Hematopoietic multipotent progenitor cell treated with erythropoietin and hydrocortisone succinate and interleukin-3 and kit ligand, for 8 days (in vitro differentiated cells): Measurements from ENCODE around the gene MRPL2.
"Not testable (repeated sequence)": the region's sequence is repeated elsewhere in the genome, so short reads cannot be mapped to it uniquely, and the experiment has no call there.

Experiments
- DNase-seq: peaks from one replicate; pipeline ENCODE4 v3.0.0-alpha.2; 2015

MRPL2 gene

DNA sequence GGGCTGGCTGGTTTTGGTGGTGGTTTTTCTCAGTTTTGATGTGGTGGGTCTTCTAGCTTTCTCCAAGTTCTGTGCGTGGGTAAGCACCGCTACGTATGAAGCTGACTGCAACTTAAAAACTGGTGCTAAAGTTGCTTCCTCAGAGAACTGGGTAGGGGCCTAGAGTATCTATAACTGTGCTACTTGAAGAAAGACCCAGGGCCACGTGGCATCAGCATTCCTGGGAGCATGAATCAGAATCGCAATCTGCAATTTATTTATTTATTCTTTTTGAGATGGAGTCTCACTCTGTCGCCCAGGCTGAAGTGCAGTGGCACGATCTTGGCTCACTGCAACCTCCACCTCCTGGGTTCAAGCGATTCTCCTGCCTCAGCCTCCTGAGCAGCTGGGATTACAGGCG is 22.7 kb upstream of the MRPL2 start:
- DNase-seq: not testable (repeated sequence)

GRCh38 chr6:43081043-43081442 is 21.8 kb upstream of the MRPL2 start:
- no peak for DNase-seq

- no peak for DNase-seq
Observed at GRCh38 chr6:43078691-43079090, 19.5 kb upstream of the MRPL2 start.

- DNase-seq: no peak
Observed at GRCh38 chr6:43077981-43078511, 18.8 kb upstream of the MRPL2 start.

- DNase-seq: no peak
Observed at GRCh38 chr6:43077333-43077809, 18.1 kb upstream of the MRPL2 start.

GRCh38 chr6:43076464-43077332 is 17.5 kb upstream of the MRPL2 start:
- no peak for DNase-seq

- no peak for DNase-seq
Observed at GRCh38 chr6:43075670-43076463, 16.6 kb upstream of the MRPL2 start, which contains the start of gene PTK7. TSS of gene PTK7 (plus strand) at chr6:43076314. CDS start at chr6:43076489, 175 bp downstream.

GRCh38 chr6:43074847-43075669 is 15.8 kb upstream of the MRPL2 start:
- no peak for DNase-seq

- DNase-seq: peak; percentile 61
Observed at GRCh38 chr6:43070028-43070632, 10.9 kb upstream of the MRPL2 start.

DNA sequence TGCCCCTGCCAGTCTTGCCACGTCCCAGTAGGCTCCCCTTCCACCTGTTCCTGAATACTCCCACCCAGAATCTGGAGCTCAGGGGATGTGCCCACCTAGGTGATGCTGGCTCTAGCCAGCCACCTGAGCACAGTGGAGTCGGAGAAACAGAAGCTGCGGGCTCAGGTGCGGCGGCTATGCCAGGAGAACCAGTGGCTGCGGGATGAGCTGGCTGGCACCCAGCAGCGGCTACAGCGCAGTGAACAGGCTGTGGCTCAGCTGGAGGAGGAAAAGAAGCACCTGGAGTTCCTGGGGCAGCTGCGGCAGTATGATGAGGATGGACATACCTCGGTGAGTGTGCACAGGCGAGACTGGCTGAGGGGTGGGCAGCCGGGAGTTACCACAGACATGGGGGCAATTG is 3.6 kb upstream of the MRPL2 start:
- DNase-seq: no peak

DNA sequence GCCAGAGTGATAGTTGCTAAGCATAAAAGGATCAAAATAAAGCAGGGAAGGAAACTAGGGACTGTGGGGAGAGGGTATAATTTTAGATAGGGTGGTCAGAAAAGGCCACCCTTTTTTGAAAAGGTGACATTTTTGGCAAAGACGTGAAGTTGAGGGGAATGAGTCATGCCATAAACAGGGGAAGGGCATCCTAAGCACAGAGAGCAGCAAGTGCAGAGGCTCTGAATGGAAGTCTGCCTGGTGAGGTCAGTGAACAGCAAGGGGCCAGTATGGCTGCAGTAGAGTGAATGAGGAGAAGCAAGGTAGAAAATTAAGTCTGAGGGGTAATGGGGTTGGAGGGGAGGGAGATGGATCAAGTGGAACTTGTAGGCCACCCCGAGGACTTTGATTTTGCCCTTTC is 2.6 kb upstream of the MRPL2 start:
- no peak for DNase-seq

DNA sequence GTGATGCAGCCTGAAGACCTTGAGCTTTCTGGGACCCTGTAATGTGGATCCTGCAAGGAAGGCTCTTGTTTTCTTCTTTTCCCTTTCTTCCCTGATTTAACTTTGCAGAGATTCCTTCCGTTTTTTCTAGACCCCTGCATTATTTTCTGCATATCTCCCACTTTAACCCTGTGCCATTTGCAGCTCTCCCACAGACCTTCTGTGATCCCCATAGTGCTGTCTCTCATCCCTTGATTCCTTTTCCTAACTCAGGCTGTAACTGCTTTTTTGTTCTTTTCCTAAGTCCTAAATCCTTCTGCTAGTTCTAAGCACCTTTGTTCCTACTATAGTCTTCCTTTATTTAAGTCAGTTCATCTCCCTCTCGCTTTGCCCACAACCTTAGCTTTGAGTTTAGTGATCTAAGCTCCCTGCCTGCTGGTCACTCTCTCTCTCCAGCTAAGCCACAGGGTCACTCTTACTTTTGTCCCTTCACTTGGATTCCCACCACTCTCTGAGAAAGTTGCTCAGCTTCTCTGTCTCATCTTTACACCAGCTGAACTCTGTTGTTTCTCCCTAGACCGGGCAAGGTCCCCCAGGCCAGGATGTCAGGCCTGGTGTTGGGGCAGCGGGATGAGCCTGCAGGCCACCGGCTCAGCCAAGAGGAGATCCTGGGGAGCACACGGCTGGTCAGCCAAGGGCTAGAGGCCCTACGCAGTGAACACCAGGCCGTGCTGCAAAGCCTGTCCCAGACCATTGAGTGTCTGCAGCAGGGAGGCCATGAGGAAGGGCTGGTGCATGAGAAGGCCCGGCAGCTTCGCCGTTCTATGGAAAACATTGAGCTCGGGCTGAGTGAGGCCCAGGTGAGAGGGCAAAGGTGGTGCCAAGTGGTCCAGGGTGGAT is 1.8 kb upstream of the MRPL2 start:
- no peak for DNase-seq

GRCh38 chr6:43060034-43060754 is 960 bp upstream of the MRPL2 start:
- DNase-seq: no peak

- DNase-seq: peak; percentile 61
Observed at GRCh38 chr6:43058531-43058930, 703 bp downstream of the MRPL2 start.

- no peak for DNase-seq
Observed at GRCh38 chr6:43055966-43056365, 3.3 kb downstream of the MRPL2 start.

- no peak for DNase-seq
Observed at GRCh38 chr6:43054206-43054943, 4.9 kb downstream of the MRPL2 start.

GRCh38 chr6:43053545-43054205 is 5.6 kb downstream of the MRPL2 start, which contains the start of gene CUL7:
TSS of gene CUL7 (minus strand) at chr6:43053851. CDS start at chr6:43052788, 1,063 bp downstream.
- DNase-seq: peak; percentile 95

DNA sequence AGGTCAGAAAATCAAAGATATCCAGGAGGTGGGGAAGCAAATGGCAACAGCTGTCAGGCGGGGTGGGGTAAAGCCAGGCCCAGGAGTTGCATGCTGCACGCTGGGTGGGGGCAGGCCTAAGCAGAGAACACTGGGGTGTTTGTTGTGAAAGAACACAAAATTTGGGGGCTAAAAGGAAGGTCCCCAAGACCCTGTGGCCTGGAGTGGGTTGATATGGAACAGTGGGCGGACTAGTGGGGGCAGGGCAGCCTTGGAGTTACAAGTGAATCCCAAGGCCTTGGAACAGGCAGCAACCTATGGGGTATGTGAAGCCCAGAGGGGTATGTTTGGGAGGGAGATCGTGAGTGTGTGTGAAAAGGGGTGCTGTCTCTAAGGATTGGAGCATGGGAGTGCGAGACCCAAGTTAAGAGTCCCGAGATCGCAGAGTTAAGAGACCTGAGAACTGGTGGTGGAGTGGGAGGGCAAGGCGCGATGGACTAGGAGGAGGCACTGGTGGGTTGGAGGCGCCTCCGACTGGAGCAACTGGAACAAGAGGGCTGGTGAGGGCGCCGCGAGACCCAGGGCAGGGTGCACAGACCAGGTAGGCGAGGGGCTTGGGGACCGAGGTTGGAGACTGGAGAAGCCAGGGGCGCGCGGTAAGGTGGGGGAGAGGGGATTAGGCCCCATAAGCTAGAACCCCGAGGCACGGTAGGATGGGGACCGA is 6.2 kb downstream of the MRPL2 start:
- DNase-seq: peak; percentile 49
